ENCODE data around the gene ERBB4.

- TF ChIP-seq GATA3 (IDR thresholded peaks at IDR 0.05; ENCODE audit: low read depth, low read length) (peak; percentile 50; the same call in 1 of the 2 replicates), GATA2 (IDR thresholded peaks at IDR 0.05; ENCODE audit: low read depth, low read length) (peak; percentile 80)
Observed at GRCh38 chr2:212337486-212338343, 200.9 kb downstream of the ERBB4 start.

Data from SH-SY5Y (cell line).